T-helper 1 cell treated with Interleukin-12 subunit alpha and Interleukin-12 subunit beta and Interleukin-4 antibody, amounts not matched to agents 30 ng/mL and 1 ng/mL, for 36 hours (primary cell): Measurements from ENCODE around the gene ABCC11. TPM values are rescaled to one million over a fixed set of nuclear protein-coding genes. Genes with fewer than 3 reads are reported as not detected.

Experiments
- intact Hi-C: fragments of 100-400 bp; cut with micrococcal nuclease; formaldehyde crosslinking; loops from one replicate; pipeline ENCODE4 v1.15.1; 2024
- total RNA-seq: library from RNA; stranded (reverse); gene quantifications from 2 replicates; pipeline ENCODE4 v1.2.3, GENCODE V29; 2022

ABCC11 gene
- total RNA-seq, 1 donor from 2014 or later: not detected

DNA sequence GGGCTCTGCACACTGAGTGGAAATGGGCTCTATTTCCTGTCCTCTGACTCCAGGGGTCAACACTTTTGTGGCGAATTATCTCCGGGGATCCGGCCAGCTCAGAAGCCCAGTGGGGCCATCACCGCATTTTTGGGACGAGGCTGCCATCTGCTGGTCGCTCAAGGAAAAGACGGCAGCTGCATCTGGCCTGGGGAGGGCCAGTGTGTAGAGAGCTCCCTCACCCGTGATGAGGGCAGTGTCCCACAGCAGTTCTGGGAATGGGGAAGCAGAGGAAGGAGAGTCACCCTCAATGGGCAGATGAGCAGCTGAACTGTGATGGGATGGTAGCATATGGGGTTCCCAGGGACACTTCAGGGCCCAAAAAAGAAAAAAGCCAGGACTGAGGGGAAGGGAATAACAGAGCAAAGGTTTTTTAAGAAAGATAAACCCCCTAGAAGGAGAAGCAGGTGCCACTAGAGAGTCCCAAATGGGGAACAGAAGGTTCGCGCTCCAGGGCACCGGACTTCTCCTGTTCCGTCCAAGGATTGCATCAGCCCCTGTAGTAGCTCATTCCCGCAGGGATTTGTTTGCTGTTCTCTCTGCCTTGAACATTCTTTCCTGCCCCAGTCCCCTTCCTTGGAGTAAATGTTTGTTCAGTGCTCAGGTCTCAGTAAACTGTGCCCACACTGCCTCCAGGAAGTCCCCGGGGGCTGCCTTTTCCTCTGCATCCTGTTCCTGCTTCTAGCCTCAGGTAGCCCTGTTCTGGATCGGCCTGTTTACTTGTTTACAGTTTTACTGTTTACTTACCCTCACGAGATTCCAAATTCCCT lies 82.2 kb downstream of the ABCC11 start:
- intact Hi-C loops: loop anchor here (1.0 to 2.0 kb wide), 8 partner anchors 9 to 1611 kb away; no protein-coding TSS in a partner anchor

DNA sequence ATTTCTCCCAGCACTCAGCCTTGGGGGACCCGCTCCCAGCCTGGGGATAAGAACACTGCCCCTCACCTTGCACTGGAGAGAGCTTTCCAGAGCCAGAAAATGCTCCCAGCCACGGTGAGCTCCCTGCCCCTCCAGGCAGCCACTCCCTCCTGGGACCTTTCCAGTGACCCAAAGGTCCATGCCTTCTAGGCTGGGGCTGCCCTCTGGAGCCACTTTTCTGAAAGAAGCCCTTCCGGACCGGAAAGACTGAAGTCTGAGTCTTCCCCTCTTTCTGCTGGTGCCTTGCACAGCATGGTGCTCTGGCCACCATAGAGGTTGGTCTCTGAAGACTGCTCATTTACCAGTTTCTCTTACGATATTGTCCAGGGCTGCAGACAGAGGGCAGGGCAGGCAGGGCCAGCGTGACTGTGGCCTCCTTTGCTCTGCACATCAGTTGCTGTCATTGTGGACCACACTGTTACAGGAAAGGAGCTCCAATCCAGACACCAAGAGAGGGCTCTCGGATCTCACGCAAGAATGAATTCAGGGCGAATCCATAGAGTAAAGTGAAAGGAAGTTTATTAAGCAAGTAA lies 84.4 kb downstream of the ABCC11 start:
- intact Hi-C loops: no loop called here

DNA sequence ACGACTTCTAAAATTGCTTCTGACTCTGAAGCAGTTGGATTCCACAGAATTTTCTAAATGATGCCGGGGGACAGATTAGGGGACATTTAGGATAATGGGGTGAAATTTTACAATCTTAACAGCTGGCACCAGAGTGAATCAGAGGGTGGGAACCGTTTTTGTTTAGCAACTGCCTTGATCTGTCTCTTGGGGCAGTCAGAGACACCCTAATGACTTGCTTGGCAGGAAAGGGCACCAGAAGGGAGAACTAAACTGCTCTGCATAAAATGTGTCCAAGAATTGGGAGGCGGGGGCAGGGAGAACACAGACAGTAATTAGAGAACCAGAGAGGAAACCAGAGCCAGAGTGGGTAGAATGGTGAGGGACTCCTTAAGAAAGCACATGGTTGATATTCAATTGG lies 85.4 kb downstream of the ABCC11 start:
- intact Hi-C loops: loop anchor here (1.0 kb wide), 1 partner anchor 1124 kb away; no protein-coding TSS in a partner anchor

DNA sequence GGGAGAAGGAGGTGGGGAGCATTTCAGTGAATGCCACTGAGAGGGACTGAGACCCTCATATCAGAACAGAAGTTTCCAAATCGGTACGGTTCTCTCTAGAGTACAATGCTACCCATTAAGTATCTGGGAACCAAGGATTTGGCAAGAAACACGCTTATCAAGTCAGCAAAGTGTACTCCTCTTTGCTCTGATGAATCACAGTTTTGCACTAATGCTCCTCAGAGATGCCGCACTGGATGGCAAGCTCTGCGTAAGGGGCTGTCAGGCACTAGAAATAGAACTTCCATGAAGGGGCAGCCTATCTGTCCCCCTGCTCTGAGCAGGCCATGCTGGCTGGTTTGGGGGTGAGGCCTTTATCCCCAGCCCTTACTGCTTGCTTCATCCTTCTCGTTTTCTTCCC lies 86.8 kb downstream of the ABCC11 start:
- intact Hi-C loops: no loop called here

DNA sequence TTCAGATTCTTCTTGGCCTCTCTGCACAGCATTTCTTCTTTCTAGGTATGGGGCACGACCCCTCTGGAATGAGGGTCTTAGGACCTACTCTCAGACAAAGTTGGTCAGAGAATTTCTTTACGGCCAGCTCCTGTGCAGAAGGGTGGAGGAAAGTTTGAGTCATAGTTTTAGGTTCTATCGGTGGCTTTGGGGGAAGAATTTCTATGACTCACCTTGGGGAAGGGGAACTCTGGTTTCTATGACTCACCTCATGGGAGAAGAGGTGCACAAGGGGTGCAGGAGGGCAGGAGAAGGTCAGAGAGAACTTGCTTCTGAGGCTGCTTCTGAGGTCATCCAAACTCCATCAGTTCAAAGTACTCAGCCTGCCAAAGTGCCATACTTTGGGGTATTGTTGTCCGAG lies 89.0 kb downstream of the ABCC11 start:
- intact Hi-C loops: loop anchor here (1.0 to 10.0 kb wide), 4 partner anchors 35 to 901 kb away; partner anchors contain the start of gene N4BP1

DNA sequence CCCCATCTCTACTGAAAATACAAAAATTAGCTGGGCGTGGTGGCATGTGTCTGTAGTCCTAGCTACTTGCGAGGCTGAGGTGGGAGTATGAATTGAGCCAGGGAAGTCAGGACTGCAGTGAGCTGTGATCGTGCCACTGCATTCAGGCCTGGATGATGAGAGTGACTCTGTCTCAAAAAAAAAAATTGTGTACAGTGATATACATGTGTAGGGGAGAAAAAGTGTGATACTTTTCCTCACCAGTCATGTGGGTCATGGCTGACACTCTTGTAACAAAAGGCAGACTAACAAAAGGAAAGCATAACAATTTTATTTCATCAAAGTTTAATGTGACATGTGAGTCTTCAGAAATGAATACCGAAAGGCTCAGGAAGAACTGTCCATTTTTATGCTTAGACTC lies 89.5 kb downstream of the ABCC11 start:
- intact Hi-C loops: loop anchor here (1.0 to 10.0 kb wide), 6 partner anchors 34 to 1185 kb away; partner anchors contain the start of genes DNAJA2, ITFG1, N4BP1 and PHKB

DNA sequence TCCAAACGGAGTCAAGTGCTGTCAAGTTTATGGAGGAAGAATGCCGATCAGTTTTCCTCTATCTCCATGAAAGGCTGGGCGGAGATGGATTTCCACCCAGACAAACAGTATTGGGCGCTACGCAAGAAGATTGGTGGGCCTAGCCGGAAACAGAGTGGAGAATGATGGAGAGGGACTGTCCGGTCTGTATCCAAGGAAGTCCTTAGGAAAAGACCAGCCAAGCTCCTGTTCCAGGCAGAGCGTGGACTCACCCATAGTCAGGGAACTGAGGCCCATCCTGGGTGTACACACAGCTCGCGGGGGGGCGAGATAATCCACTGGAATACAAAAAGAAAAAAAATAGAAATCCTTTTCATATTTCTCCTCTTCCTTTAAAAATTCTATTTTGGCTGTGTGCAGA lies 90.0 kb downstream of the ABCC11 start:
- intact Hi-C loops: loop anchor here (2.0 to 10.0 kb wide), 5 partner anchors 103 to 1185 kb away; partner anchors contain the start of genes DNAJA2, ITFG1, N4BP1 and PHKB

DNA sequence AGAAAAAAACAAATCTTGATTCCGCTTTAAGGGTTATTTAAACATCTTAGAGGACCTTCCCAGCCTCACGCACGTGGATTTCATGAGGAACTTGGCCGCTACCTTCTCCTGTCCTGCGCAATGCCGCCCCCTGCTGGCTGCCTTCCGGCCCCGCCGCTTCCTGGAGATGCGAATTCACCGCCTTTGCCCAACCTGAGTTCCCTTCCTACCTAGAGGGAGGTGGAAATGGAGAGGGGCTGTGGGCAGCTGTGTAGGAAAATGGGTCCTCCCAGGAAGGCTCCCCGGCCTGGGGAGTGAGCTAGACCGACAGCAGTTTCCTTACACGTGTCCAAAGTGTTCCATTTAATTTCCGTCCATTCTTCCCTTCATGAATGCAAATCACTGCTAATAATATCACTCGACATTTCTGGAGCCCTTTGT lies 90.5 kb downstream of the ABCC11 start:
- intact Hi-C loops: loop anchor here (1.0 to 10.0 kb wide), 9 partner anchors 9 to 1208 kb away; partner anchors contain the start of genes DNAJA2, ITFG1, N4BP1 and PHKB

DNA sequence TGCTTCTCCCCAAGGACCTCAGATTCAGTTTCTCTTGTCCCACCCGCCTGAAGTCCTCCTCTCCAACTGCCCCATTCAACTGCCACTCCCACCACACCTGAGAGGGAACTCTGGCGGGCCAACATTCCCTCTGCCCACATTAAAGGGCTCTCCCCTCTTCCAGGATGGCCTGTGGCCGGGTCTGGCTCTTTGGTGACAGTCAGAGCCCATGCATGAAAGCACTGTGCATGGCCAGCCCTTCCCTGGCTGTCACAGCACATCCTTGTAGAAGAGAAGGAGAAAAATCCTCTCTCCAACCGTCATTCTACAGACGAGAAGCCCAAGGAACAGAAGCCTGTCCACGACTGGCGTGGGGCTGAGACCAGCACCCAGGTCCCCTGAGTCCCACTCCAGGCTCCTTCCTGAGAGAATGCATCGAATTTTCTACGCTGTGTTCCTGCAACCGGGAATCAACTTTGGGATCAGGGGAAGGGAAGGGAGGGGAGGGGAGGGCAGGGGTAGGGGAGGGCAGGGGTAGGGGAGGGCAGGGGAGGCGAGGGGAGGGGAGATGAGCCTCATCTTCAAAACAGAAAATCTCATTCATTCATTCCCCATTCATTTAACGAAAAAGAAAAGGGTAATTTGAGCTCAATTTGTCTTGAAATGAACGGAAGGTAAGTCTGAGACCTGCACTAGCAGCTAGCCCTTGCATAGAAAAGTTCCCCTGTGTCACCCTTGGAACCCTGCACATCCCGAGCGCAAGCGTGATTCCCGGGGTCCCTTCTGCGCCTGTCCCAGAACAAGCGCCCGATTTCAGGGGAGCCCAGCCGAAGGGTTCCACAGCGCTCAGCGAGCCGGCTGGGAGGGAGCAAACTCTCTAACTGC lies 91.2 kb downstream of the ABCC11 start, which contains the start of gene ABCC12:
Gene ABCC12 (minus strand): TSS at position 68 of the 864 bp plus-strand sequence. CDS start 9,569 bp downstream, outside the sequence.
- intact Hi-C loops: loop anchor here (1.0 to 10.0 kb wide), 9 partner anchors 9 to 1208 kb away; partner anchors contain the start of genes DNAJA2, ITFG1, N4BP1 and PHKB

DNA sequence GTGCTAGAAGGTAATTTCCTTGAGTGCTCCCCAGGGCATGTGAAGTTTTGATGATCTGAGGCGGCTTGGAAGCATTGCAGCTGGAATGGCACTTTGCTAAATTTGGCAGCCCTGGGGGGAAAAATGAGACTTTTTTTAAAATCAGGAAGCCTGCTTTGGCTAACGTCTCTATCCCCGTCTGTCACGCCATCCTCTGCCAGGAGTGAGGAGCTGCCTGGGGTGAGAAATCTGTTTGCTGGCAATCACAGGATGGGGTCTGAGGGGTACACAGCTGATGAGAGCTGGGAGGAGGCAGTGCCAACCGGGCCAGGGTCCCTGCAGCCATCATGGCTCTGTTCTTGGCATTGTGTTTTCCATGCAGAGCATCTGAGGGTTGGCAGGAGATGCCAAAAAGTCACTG lies 93.6 kb downstream of the ABCC11 start:
- intact Hi-C loops: loop anchor here (10.0 kb wide), 1 partner anchor 99 kb away; no protein-coding TSS in a partner anchor

DNA sequence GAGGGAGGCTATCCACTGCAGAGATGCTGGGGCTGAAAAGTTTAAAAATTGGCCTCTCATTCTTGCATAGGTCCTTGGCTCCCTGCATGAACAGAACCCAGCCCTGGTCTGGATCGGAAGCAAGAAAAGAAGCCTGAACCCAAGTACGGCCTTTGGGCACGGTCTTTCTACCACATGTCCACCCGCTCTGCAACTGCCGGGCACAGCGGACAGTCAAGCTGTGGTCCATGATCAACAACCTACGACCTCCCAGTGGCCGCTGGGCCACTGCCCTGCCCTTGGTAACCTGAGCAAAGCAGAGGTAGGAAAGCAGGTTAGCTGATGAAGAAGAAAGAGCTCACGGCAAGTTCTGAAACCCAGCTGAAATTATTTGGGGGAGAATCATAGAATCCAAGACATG lies 95.1 kb downstream of the ABCC11 start:
- intact Hi-C loops: loop anchor here (10.0 kb wide), 1 partner anchor 97 kb away; no protein-coding TSS in a partner anchor

DNA sequence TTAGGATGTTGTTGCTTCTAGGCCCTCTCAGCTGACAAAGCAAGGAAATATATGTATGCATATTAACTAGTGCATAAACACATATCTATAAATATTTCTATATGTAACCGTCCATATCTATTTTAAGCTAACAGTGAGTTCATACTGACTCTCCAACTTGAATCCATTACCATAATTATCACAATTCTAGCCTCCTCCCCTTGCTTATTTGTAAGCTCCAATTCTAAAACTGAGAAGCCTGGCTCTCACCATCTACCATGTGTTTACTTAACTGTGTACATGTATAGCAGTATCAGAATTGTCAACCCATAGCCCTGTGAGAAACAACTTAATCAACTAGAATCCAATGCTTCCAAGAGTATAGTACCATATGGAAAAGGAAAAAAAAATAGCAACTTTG lies 96.6 kb downstream of the ABCC11 start:
- intact Hi-C loops: loop anchor here (10.0 kb wide), 1 partner anchor 96 kb away; no protein-coding TSS in a partner anchor

DNA sequence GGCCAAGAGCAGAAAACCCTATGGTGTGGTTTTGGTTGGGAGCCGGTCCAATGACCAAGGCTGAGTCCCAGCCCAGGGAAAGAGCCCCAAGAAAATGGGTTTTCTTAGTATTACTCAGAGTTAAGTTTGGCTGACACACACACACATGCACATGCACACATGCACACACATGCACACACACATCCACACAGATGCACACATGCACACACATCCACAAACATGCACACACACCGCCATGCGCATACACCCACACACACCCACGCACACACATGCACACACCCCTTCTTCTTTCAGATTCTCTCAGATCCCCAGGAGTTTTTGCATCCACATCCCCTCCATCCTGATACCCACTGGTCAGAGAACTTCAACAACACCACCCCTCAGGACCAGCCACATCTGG lies 100.6 kb downstream of the ABCC11 start:
- intact Hi-C loops: no loop called here

DNA sequence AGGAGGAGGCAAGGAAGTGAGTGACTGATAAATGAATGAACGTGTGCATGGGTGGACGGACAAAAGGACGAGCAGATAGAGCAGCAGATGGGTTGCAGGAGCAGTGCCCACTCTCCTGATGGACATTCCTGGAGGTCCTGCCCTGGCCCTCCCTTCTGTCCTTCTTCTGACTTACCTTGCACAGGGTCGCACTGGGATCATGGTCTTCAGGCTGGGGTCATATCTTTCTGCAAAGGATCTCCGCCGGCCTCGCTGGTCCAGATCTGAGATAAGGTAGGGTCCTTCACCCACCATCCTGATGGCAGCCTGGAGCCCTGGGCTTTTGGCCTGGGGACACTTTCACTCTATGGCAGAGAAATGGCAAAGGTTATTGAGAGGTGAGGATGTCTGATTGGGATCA lies 101.2 kb downstream of the ABCC11 start:
- intact Hi-C loops: no loop called here

DNA sequence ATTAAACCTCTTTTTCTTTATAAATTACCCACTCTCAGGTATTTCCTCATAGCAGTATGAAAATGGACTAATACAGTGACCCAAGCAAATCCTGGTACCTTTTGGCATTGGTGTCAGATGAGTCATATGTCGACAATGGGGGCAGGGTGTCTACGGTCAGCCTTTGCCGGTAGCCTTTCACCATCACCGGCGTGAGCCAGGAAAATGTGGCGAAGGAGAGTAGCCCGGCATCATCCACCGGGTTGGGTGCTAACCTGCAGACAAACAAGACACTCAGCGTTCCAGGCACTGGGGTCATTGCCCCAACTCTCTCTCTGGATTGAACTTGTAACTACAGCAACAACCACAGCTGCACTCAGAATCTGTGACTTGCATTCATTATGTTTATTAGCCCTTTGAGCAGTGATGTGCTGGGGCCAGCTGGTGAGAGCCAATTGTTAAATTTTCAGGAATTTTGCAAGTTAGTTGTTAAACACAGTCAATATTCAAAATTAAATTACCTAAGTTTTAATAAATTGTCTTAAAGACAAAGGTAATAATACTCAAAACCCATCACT lies 103.4 kb downstream of the ABCC11 start:
- intact Hi-C loops: no loop called here

DNA sequence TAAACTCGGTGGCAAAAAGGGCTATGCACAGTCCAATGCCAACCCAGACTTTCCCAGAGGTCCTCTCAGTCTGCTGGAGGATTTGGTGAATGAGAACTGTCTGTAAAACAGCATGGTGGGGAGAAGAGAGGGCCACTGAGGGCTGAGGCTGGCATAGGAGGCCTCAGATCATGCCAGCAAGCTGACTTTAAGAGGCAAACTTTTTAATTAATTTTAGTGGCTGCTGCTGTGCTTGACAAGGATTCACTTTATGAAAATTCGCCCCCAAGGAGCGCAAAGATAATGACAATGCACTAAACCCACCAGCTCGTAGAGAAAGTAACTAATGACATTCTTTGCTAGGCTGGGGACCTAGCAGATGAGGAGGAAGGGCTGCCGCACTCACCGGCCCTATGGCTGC lies 106.5 kb downstream of the ABCC11 start:
- intact Hi-C loops: no loop called here

DNA sequence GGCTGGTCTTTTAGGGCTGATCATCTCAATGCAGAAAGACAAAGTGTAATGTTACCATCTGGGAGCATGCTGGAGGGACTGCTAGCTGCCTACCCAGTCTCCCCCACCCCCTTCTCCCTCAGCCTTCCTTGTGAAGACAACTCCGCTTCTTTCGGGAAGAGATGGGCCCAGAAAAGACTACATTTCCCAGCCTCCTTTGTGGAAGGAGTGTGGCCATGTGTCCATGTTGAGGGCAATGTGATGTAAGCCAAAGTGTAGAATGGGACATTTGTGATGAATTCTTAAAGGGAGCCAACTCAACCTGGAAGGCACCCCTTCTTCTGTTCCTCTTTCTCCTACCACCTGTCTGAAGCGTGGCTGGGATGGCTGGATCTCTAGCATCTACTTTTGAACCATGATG lies 107.8 kb downstream of the ABCC11 start:
- intact Hi-C loops: no loop called here

DNA sequence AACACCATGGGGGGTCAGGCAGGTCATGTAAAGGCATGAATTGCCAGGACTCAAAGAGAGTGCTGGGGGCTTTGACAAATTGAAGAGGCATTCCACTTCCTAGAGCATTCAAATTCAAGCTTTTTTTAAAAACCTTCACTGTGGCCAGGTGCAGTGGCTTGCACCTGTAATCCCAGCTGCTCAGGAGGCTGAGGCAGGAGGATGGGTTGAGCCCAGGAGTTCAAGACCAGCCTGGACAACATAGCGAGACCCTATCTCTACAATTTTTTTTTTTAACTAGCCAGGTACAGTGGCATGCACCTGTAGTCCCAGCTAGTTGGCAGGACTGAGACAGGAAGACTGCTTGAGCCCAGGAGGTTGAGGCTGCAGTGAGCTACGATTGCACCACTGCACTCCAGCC lies 108.8 kb downstream of the ABCC11 start:
- intact Hi-C loops: no loop called here

DNA sequence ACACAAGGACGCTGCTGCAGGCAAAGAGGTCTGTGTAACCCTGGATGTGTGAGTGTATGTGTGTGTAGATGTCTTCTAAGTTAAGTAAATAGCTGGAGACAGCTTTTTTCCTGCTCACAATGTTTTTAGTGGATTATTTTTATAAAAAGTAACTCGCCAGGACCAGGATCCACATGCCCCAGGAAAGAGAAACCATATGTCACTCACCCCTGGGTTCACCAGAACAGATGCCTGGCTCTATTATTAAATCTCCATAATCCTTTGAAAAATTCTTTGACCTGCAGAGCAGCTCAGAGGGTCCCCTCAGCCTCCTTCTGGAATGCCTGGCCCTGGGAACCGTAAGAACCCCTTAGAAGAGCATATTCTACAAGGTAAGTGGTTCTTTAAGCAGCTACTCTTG lies 109.5 kb downstream of the ABCC11 start:
- intact Hi-C loops: no loop called here

DNA sequence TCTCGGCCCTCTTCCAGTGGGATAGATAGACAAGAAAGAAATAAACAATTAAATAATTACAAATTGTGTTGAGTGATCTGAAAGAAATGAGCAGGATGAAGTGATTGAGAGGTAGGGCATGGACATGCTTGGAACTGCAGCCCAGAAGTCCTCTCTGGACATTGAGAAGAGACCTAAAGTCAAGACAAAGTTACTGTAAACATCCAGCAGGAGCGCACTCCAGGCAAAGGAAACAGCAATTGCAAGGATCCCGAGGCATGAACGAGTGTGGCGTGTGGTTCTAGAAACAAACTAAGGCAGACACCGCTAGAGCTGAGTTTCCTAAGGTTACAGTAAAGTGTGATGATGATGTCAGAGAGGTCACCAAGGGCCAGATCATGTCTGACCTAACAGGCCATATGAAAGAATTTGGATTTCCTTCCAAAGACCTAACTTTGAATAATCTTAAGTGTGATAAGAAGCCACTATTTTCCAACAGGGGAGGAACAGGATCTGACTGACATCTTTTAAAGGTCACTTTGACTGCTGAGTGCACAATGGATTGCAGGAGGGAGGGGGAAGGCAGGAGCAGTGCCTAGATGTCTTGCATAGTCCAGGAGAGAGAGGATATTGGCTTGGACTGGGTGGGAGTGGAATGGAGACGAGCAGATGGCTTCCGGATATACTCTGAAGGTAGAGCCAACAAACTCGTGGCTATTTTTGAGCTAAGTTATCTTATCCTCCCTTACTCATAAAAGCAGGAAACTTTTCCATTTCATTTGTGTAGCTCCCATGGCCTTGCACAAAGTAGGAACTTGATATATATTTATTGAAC lies 110.6 kb downstream of the ABCC11 start:
- intact Hi-C loops: no loop called here
